NOMO-1 treated with DMSO at 0.1 percent for 48 hours (cell line): ENCODE results near the gene SLC45A3.

Experiments
- DNase-seq: peaks from one replicate; lab custom pipeline; 2025; ENCODE audit not compliant: unreplicated experiment; lab: John Stamatoyannopoulos, UW

The SLC45A3 gene

GRCh38 chr1:205669341-205670149 is 10.8 kb downstream of the SLC45A3 start:
- no peak for DNase-seq

DNA sequence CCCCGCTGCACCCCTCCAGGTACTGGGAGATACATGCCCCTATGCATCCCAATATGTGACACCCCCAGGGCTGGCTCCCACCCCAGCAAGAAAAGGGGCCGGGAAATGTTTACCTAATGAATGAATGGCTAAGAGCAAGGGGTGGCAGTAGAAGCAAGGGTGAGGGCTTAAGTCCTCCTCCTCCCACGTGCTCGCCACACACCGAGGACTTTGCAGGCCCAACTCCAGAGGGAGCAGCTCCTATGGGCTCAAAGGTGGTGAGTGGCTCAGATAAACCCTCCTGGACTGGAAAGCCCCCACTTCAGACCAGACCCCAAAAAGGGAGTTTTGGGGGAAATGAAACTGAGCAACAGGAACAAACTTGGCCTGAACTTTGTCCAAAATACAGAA is 11.4 kb downstream of the SLC45A3 start:
- DNase-seq, result peak; percentile 38

DNA sequence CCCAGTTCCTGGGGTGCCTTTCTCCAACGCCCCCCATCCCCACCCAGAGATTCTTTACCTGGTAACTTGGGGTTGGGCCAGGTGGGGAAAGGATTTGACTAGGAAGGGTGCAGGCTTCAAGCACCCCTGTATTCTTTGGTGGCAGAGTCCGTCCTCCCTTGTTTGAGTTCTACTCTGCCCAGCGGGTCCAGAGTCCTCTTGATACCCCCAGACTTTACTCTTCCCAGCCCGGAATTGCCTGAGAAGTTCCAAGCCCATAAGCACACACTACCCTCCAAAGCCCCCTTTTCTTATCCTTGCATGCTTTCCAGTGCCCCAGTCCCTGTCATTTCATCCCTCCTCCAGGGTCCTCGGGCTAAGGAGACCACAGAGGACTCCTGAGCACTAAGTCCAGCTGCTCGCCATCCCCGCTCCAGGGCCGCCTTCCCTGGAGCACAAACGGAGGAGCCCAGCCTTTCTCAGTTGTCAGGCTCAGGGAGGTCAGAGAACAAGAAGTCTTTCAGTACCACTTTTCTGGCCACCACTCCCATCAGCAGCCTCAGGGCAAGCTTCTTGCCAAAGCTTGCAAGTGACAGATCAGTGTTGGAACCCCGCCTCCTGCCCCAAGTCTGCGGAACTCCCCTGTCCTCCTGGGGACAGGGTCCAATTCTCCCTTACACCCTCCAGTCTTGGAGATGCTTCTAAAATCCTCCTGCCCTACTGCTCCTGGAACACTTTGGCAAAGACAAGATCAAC is 12.2 kb downstream of the SLC45A3 start:
- peak; percentile 10 for DNase-seq

DNA sequence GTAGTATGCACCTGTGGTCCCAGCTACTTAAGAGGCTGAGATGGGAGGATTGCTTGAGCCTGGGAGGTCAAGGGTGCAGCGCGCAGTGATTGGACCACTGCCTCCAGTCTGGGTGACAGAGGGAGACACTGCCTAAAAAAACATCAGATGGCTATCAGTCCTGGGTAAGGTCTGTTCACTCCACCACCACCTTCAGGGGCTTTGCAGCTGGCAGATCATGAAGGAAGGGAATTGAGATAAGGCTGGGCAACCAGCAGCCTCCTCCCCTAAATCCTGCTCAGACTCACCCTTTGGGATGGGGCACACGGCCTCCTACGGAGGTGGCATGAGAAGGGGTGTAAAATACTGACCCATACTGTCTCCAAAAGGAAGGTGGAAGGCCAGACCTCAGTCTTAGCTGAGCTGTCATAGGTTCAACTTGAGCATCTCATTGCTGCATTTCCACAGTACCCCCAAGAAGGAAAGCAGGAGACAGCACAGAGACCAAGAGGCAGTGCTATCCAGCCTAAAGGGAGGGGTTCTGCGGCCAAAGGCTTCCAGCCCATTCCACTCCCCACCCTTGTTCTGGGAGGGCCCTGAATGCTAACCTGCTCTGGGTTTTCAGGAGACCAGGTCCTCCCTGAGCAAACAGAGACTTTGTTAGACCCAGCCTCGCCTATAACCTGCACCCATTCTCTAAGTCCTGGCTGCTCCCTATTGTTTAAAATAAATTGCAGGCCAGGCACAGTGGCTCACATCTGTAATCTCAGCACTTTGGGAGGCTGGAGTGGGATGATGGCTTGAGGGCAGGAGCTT is 13.7 kb downstream of the SLC45A3 start:
- DNase-seq, result no peak

DNA sequence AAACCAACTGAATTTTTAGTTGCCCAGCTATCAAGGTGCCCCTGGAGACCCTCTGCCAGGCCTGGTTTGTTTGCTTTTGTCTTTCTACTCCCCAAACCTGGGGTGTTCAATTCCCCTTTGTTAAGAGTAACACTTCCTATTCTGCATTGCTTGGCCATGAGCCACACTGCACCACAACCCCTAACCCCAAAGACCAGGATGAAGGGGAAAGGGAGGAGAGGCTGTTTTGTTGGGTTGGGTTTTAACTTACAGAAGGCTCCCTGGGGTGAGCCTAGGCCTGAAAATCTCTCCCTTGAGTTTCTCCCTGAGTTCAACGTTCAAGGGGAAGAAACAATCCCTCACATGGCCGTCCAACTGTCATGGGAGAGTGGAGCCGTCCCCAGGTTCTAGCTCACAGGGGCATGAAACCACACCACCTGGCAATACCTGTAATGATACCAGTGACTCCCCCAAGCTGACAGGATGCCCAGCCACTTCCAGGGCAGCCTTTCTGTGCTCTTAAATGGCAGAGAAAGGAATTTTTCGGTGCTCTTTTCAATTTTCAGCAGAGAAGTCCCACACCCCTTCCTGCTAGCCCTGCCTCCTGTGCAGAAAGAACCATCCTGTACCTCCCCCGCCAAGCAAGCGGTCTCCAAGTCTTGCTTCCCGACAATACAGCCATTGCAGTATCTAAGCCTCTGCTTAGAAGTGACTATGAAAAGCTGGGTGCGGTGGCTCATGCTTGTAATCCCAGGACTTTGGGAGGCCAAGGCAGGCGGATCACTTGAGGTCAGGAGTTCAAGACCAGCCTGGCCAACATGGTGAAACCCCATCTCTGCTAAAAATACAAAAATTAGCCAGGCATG is 14.9 kb downstream of the SLC45A3 start:
- no peak for DNase-seq

DNA sequence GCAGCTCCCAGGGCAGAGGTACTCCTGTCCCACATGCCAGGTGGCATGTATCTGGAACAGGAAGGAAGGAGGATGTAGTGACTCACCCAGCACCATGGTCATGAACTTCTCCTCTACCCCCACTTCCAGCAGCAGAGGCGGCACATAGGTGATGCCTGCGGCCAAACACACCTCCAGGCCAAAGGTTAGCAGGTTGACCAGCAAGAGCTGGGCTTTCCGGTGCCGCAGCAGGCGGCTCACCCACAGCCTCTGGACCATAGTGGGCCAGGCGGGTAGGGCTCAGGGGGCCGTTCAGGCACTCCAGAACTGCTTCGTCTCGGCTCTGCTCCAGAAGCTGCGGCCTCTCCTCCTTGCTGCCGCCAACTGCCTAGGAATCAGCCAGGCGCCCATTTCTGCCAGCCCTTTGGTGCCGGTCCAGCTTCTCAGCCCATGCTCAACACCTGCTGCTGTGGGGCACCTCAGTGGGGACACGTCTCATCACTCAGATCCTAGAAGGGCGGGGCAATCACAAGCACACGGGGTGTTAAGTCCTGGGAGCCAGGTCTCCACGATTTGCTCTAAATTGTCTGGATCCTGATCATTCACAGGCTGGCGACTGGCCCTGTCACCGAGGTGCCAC is 15.8 kb downstream of the SLC45A3 start:
- no peak for DNase-seq

- no peak for DNase-seq
Measured at GRCh38 chr1:205663286-205663936, 16.9 kb downstream of the SLC45A3 start.

DNA sequence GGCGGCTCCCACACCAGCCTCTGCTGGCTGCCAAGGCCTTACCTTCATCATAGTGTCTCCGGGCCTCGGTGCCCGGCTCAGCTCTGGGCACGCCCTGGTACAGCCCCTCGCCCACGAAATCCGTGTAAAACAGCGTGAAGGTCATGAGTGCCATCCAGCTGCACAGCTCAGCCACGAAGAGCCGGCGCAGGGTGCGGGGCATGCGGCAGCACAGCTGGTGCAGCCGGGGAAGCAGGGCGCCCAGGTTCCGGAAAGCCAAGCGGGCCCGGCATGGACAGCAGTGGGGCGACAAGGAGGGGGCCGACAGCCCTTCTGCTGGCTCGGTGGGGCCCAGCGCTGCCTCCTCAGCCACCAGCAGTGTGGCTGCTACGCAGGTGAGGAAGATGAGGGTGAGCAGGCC is 17.5 kb downstream of the SLC45A3 start:
- DNase-seq, result no peak

- DNase-seq, result no peak
Measured at GRCh38 chr1:205662135-205662738, 18.1 kb downstream of the SLC45A3 start.

- no peak for DNase-seq
Measured at GRCh38 chr1:205661429-205662134, 18.7 kb downstream of the SLC45A3 start.

GRCh38 chr1:205660361-205660760 is 19.9 kb downstream of the SLC45A3 start:
- no peak for DNase-seq

DNA sequence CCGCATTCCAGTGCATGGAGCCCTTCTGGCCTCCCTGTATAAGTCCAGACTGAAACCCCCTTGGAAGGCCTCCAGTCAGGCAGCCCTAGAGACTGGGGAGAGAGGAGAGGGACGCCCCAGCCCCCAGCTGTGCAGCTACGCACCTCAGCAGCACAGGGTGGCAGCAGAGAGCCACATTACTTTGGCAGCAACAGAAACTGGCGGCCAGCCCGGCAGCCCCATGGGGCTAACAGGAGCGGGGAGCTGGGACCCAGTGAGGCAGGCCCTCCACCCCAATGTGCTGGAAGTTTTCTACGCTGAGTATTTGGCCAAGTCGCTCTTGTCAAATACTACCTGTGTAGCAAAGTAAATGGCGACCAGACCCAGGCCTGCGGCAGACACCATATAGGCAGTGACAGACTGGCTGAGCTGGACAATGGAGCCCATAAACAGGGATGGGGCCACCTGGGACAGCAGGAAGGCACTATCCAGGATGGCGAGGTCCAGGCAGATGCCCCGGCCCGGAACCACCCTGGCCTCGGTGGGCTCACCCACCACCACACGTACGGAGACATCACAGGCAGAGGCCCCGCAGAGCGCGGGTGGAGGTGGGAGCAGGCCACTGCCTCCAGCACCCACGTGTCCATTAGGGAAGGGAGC is 21.2 kb downstream of the SLC45A3 start:
- peak; percentile 20 for DNase-seq

GRCh38 chr1:205656236-205656635 is 24.1 kb downstream of the SLC45A3 start:
- no peak for DNase-seq

- DNase-seq, result no peak
Measured at GRCh38 chr1:205652984-205653383, 27.3 kb downstream of the SLC45A3 start.

GRCh38 chr1:205650241-205650640 is 30.1 kb downstream of the SLC45A3 start:
- DNase-seq, result no peak

GRCh38 chr1:205645519-205645918 is 34.8 kb downstream of the SLC45A3 start:
- DNase-seq, result no peak

GRCh38 chr1:205642679-205643307 is 37.5 kb downstream of the SLC45A3 start:
- DNase-seq, result no peak

- DNase-seq, result no peak
Measured at GRCh38 chr1:205639567-205639966, 40.7 kb downstream of the SLC45A3 start.
